ENCODE measurements around the gene SDCBP2.

- no peak for TF ChIP-seq CTCF (IDR thresholded peaks at IDR 0.05)
- TF ChIP-seq POLR2A (IDR thresholded peaks at IDR 0.05), result peak in 1 of 4 donors; percentile 54
Observed at GRCh38 chr20:1327241-1327653, 1.7 kb downstream of the SDCBP2 start.
